ENCODE results near the gene ZNF768.

GRCh38 chr16:30570636-30571444, 44.5 kb upstream of the ZNF768 start:
- TF ChIP-seq CTCF (IDR thresholded peaks at IDR 0.05): no peak
- TF ChIP-seq EZH2 (IDR thresholded peaks at IDR 0.05; ENCODE audit: borderline replicate concordance, insufficient read depth, low read depth, low read length, poor library complexity, severe bottlenecking): no peak
